HG03439 (cell line): ENCODE results near the gene NRAS.

Experiments used
- ATAC-seq: cut with Tn5 transposase; IDR thresholded peaks from one replicate; pipeline ENCODE4 v1.9.1; 2021; ENCODE audit warnings: mild to moderate bottlenecking, moderate library complexity; ENCODE audit not compliant: unreplicated experiment

Gene NRAS

GRCh38 chr1:114685851-114686250, 30.7 kb downstream of the NRAS start:
- no peak for ATAC-seq

- ATAC-seq, result no peak
Measured at GRCh38 chr1:114677691-114678090, 38.9 kb downstream of the NRAS start.

- no peak for ATAC-seq
Measured at GRCh38 chr1:114676115-114676514, 40.5 kb downstream of the NRAS start.

- no peak for ATAC-seq
Measured at GRCh38 chr1:114671939-114672275, 44.7 kb downstream of the NRAS start.

GRCh38 chr1:114671011-114671938, 45.3 kb downstream of the NRAS start:
- no peak for ATAC-seq

GRCh38 chr1:114670083-114671010, 46.2 kb downstream of the NRAS start:
- ATAC-seq, result peak; percentile 98

GRCh38 chr1:114669562-114670082, 46.9 kb downstream of the NRAS start, which contains the start of gene DENND2C:
Gene DENND2C (minus strand): TSS chr1:114670049. CDS start chr1:114625984, 44,065 bp downstream.
- ATAC-seq, result peak; percentile 54

GRCh38 chr1:114668784-114669561, 47.6 kb downstream of the NRAS start:
- no peak for ATAC-seq

GRCh38 chr1:114668373-114668772, 48.2 kb downstream of the NRAS start:
- no peak for ATAC-seq

GRCh38 chr1:114666954-114667353, 49.6 kb downstream of the NRAS start:
- no peak for ATAC-seq

- no peak for ATAC-seq
Measured at GRCh38 chr1:114660238-114660637, 56.3 kb downstream of the NRAS start.
